T-cell (primary cell): Measurements from ENCODE around the gene C20orf204. TPM values are rescaled to one million over a fixed set of nuclear protein-coding genes. Genes with fewer than 3 reads are reported as not detected.

Experiments
- ATAC-seq, 4 experiments: fragments of 200-7000 bp in 3 of 4; fragments of 150-1000 bp in 1 of 4; cut with Tn5 transposase; replicated peaks in 1 of 4; 1 replicate in 3 of 4; 2 replicates in 1 of 4; pipeline ENCODE4 v1.10.0; 2021; ENCODE audit warnings: moderate library complexity in 3 of 4, mild to moderate bottlenecking in 2 of 4, moderate number of reproducible peaks in 1 of 4
- CTCF ChIA-PET, 2 donors: fragments of 300-600 bp; sonication (Branson Sonifier 250); formaldehyde crosslinking; loops; one replicate each; lab custom pipeline; 2022; ENCODE audit warnings: antibody characterized with exemption in 2 of 2; lab: Charles Lee
- POLR2A ChIA-PET, 2 donors: fragments of 300-600 bp; sonication (Branson Sonifier 250); formaldehyde crosslinking; loops; one replicate each; lab custom pipeline; 2022; ENCODE audit warnings: antibody characterized with exemption in 2 of 2; lab: Charles Lee
- DNase-seq, 35 experiments: peaks; one replicate each; pipeline versions ENCODE4 v3.0.0 to v3.0.0-alpha.2; 2013 to 2023
- H3K27ac ChIP-seq: one replicate; pipeline ENCODE4 v1.5.1; 2013; ENCODE audit warnings: low read length
- H3K27me3 ChIP-seq, 2 experiments: replicated peaks in 1 of 2; 1 replicate in 1 of 2; 2 replicates in 1 of 2; pipeline versions ENCODE4 v1.6.1 to v1.7.0; 2013; ENCODE audit warnings: low read length in 1 of 2, mixed read lengths in 1 of 2; ENCODE audit not compliant: control insufficient read depth in 2 of 2, insufficient read depth in 2 of 2; ENCODE audit errors: extremely low read depth in 1 of 2
- H3K36me3 ChIP-seq, 2 donors: 1 replicate in 1 of 2; 2 replicates in 1 of 2; pipeline versions ENCODE4 v1.6.1 to v1.7.0; 2013; ENCODE audit warnings: low read length in 1 of 2; ENCODE audit not compliant: control insufficient read depth in 2 of 2, insufficient read depth in 1 of 2; ENCODE audit errors: extremely low read depth in 1 of 2
- H3K4me1 ChIP-seq, 2 experiments: 1 replicate in 1 of 2; 2 replicates in 1 of 2; pipeline versions ENCODE4 v1.6.1 to v1.7.0; 2013; ENCODE audit warnings: low read length in 2 of 2, mixed read lengths in 1 of 2; ENCODE audit not compliant: insufficient read depth in 2 of 2, control insufficient read depth in 1 of 2; ENCODE audit errors: extremely low read depth in 1 of 2
- H3K4me3 ChIP-seq, 2 donors: 1 replicate in 1 of 2; 2 replicates in 1 of 2; pipeline versions ENCODE4 v1.5.1 to v1.7.0; 2013; ENCODE audit warnings: mild to moderate bottlenecking in 2 of 2, low read length in 1 of 2, moderate library complexity in 1 of 2; ENCODE audit not compliant: control insufficient read depth in 1 of 2; ENCODE audit errors: extremely low read depth in 1 of 2
- H3K9me3 ChIP-seq: 2 replicates; pipeline ENCODE4 v1.7.0; 2013
- H3K27ac Mint-ChIP-seq, 2 donors: one replicate each; pipeline ENCODE4 v1.8.0; 2020 to 2021; ENCODE audit warnings: mild to moderate bottlenecking in 2 of 2, mixed read lengths in 2 of 2
- H3K27me3 Mint-ChIP-seq, 2 donors: one replicate each; pipeline ENCODE4 v1.8.0; 2021 to 2022; ENCODE audit warnings: mixed read lengths in 2 of 2
- H3K36me3 Mint-ChIP-seq: one replicate; pipeline ENCODE4 v1.8.0; 2021; ENCODE audit warnings: mixed read lengths
- H3K4me1 Mint-ChIP-seq, 3 donors: one replicate each; pipeline ENCODE4 v1.8.0; 2020 to 2022; ENCODE audit warnings: mixed read lengths in 3 of 3, mild to moderate bottlenecking in 1 of 3
- H3K4me3 Mint-ChIP-seq, 3 donors: one replicate each; pipeline ENCODE4 v1.8.0; 2020 to 2022; ENCODE audit warnings: mild to moderate bottlenecking in 3 of 3, mixed read lengths in 3 of 3, moderate library complexity in 3 of 3
- H3K9me3 Mint-ChIP-seq, 3 donors: one replicate each; pipeline ENCODE4 v1.8.0; 2020 to 2022; ENCODE audit warnings: mixed read lengths in 3 of 3
- WGBS: methylation state at CpG from one replicate; pipeline ENCODE4 v1.1.5; 2013; ENCODE audit warnings: missing lambda C conversion rate; ENCODE audit not compliant: insufficient coverage; 5-methylcytosine and 5-hydroxymethylcytosine counted together
- total RNA-seq, 35 experiments: library from RNA in 6 of 35; stranded (reverse) in 6 of 35; fragments of 120-200 nt in 1 of 35; gene quantifications; one replicate each; pipeline versions ENCODE4 v1.2.1 to v1.2.4 and lab custom pipeline; 2013 to 2026

C20orf204 gene
- total RNA-seq, 5 donors from 2014 or later (not counting 1 experiment from before 2014, with no cell fraction given): 4.5 to 20.8 (median 9.5) TPM

GRCh38 chr20:64037498-64038213, 1.7 kb downstream of the C20orf204 start:
- Histone ChIP-seq H3K4me1 (peaks cover 18 to 87% of the 10 kb centered on the region in 2 experiments), H3K36me3 (peaks cover 6 to 7% of the 10 kb centered on the region in 2 donors), H3K27ac (no peak overlapping the region), H3K27me3 (peaks cover 0 to 28% of the 10 kb centered on the region in 2 experiments), H3K4me3 (peak overlapping the region in 1 of 2 donors; percentile 3), H3K9me3 (no peaks in the 10 kb centered on the region)
- peak overlapping the region; percentile 68 to 79 (median 74) for H3K4me3 Mint-ChIP-seq
- peaks cover 54 to 71% (median 60%) of the 10 kb centered on the region in 3 donors for H3K4me1 Mint-ChIP-seq
- H3K27me3 Mint-ChIP-seq: no peaks in the 10 kb centered on the region
- H3K36me3 Mint-ChIP-seq: peaks cover 6% of the 10 kb centered on the region
- 26% methylated on average over 26 of the region's 36 CpGs for WGBS
- H3K9me3 Mint-ChIP-seq: no peaks in the 10 kb centered on the region
- DNase-seq (peak in 2 of 35 experiments; percentile 23 to 29), ATAC-seq (peak in 1 of 4 experiments; percentile 18)
- ChIA-PET CTCF (interaction anchor here in 1 of 2 donors (0.5 to 0.6 kb wide), 2 partner anchors 398 to 499 kb away, joined by 4 to 6 read pairs; no protein-coding TSS in a partner anchor), POLR2A (interaction anchor here in 1 of 2 donors (0.5 kb wide), 1 partner anchor 373 kb away, joined by 3 read pairs; no protein-coding TSS in a partner anchor)
- H3K27ac Mint-ChIP-seq: peak overlapping the region; percentile 73 to 79

- peaks cover 54 to 71% (median 60%) of the 10 kb centered on the region in 3 donors for H3K4me1 Mint-ChIP-seq
- H3K4me1 ChIP-seq: peaks cover 18 to 87% of the 10 kb centered on the region in 2 experiments
- peaks cover 0 to 28% of the 10 kb centered on the region in 2 experiments for H3K27me3 ChIP-seq
Measured at GRCh38 chr20:64038224-64038564, 2.2 kb downstream of the C20orf204 start.

GRCh38 chr20:64038565-64039292, 2.7 kb downstream of the C20orf204 start:
- ATAC-seq (peak; percentile 69 to 85 (median 78)), DNase-seq (peak; percentile 41 to 85 (median 68))
- Mint-ChIP-seq H3K9me3 (no peaks in the 10 kb centered on the region), H3K4me3 (peak overlapping the region; percentile 50 to 79 (median 78)), H3K4me1 (peaks cover 53 to 71% (median 62%) of the 10 kb centered on the region in 3 donors), H3K27me3 (no peaks in the 10 kb centered on the region), H3K27ac (peak overlapping the region in 1 of 2 donors; percentile 71), H3K36me3 (peaks cover 2% of the 10 kb centered on the region)
- H3K27me3 ChIP-seq: peaks cover 0 to 28% of the 10 kb centered on the region in 2 experiments
- ChIA-PET POLR2A (interaction anchor here in 1 of 2 donors (0.5 kb wide), 1 partner anchor 374 kb away, joined by 3 read pairs; no protein-coding TSS in a partner anchor), CTCF (interaction anchor here (0.6 to 1.7 kb wide), 6 partner anchors 16 to 500 kb away, joined by 3 to 8 read pairs (median 4); partner anchors contain the start of genes LKAAEAR1 (in 1 of the 2) and SAMD10 (in 1 of the 2))
- no peaks in the 10 kb centered on the region for H3K9me3 ChIP-seq
- H3K27ac ChIP-seq: no peak overlapping the region
- H3K36me3 ChIP-seq: peaks cover 0 to 6% of the 10 kb centered on the region in 2 donors
- H3K4me1 ChIP-seq: peaks cover 18 to 85% of the 10 kb centered on the region in 2 experiments
- WGBS: under 1% methylated on average over 91 of the region's 91 CpGs
- peak overlapping the region; percentile 50 to 53 for H3K4me3 ChIP-seq

More at GRCh38 chr20:64038224-64038564, 2.2 kb downstream of the C20orf204 start:
- no peaks in the 10 kb centered on the region for H3K27me3 Mint-ChIP-seq
- H3K4me3 ChIP-seq: peak overlapping the region; percentile 3 to 50
- WGBS: 4% methylated on average over 26 of the region's 30 CpGs
- H3K27ac Mint-ChIP-seq: no peak overlapping the region
- no peaks in the 10 kb centered on the region for H3K9me3 Mint-ChIP-seq
- H3K4me3 Mint-ChIP-seq: peak overlapping the region; percentile 60 to 79 (median 74)
- no peaks in the 10 kb centered on the region for H3K9me3 ChIP-seq
- ATAC-seq (peak; percentile 17 to 34 (median 26)), DNase-seq (peak in 1 of 35 experiments; percentile 37)
- ChIA-PET POLR2A (interaction anchor here in 1 of 2 donors (0.5 kb wide), 1 partner anchor 373 kb away, joined by 3 read pairs; no protein-coding TSS in a partner anchor), CTCF (interaction anchor here (0.6 to 1.7 kb wide), 3 partner anchors 58 to 500 kb away, joined by 3 to 8 read pairs (median 6); partner anchors contain the start of gene SAMD10 (in 1 of the 2))
- no peak overlapping the region for H3K27ac ChIP-seq
- H3K36me3 Mint-ChIP-seq: peaks cover 6% of the 10 kb centered on the region
- peaks cover 2 to 6% of the 10 kb centered on the region in 2 donors for H3K36me3 ChIP-seq

GRCh38 chr20:64039293-64040160, 3.5 kb downstream of the C20orf204 start:
- H3K4me1 ChIP-seq: peaks cover 18 to 77% of the 10 kb centered on the region in 2 experiments
- ATAC-seq: no peak
- H3K27ac Mint-ChIP-seq: peak overlapping the region; percentile 80 to 87
- H3K36me3 ChIP-seq: peaks cover 0 to 6% of the 10 kb centered on the region in 2 donors
- POLR2A ChIA-PET: interaction anchor here in 1 of 2 donors (0.5 kb wide), 1 partner anchor 37 kb away, joined by 7 read pairs; no protein-coding TSS in a partner anchor
- H3K4me3 ChIP-seq: peak overlapping the region; percentile 35 to 53
- H3K4me1 Mint-ChIP-seq: peaks cover 53 to 69% (median 58%) of the 10 kb centered on the region in 3 donors
- peaks cover 0 to 28% of the 10 kb centered on the region in 2 experiments for H3K27me3 ChIP-seq
- no peaks in the 10 kb centered on the region for H3K36me3 Mint-ChIP-seq
- H3K27ac ChIP-seq: no peak overlapping the region
- peak overlapping the region; percentile 66 to 79 (median 78) for H3K4me3 Mint-ChIP-seq
- H3K27me3 Mint-ChIP-seq: no peaks in the 10 kb centered on the region
- 19% methylated on average over 10 of the region's 17 CpGs for WGBS
- CTCF ChIA-PET: interaction anchor here in 1 of 2 donors (0.6 to 1.7 kb wide), 4 partner anchors 15 to 60 kb away, joined by 3 to 8 read pairs (median 4); partner anchors contain the start of genes LKAAEAR1 and SAMD10
- H3K9me3 Mint-ChIP-seq: no peaks in the 10 kb centered on the region
- H3K9me3 ChIP-seq: no peaks in the 10 kb centered on the region
- no peak for DNase-seq

- ATAC-seq (no peak), DNase-seq (no peak)
- peaks cover 18 to 68% of the 10 kb centered on the region in 2 experiments for H3K4me1 ChIP-seq
- H3K27ac ChIP-seq: no peak overlapping the region
- Mint-ChIP-seq H3K27ac (peak overlapping the region; percentile 87 to 89), H3K4me1 (peaks cover 47 to 66% (median 52%) of the 10 kb centered on the region in 3 donors), H3K27me3 (no peaks in the 10 kb centered on the region), H3K4me3 (peak overlapping the region; percentile 62 to 81 (median 79)), H3K9me3 (no peaks in the 10 kb centered on the region), H3K36me3 (no peaks in the 10 kb centered on the region)
- ChIA-PET POLR2A (interaction anchor here in 1 of 2 donors (0.5 kb wide), 1 partner anchor 38 kb away, joined by 7 read pairs; no protein-coding TSS in a partner anchor), CTCF (no interaction called here)
- H3K36me3 ChIP-seq: peaks cover 0 to 2% of the 10 kb centered on the region in 2 donors
- H3K9me3 ChIP-seq: no peaks in the 10 kb centered on the region
- H3K4me3 ChIP-seq: no peak overlapping the region
- peaks cover 0 to 34% of the 10 kb centered on the region in 2 experiments for H3K27me3 ChIP-seq
- 66% methylated on average over 9 of the region's 12 CpGs for WGBS
Measured at GRCh38 chr20:64040231-64041039, 4.5 kb downstream of the C20orf204 start.
